Mesendoderm (in vitro differentiated cells): ENCODE measurements around the gene PCGF5.

ENCODE experiments used
- DNase-seq: peaks from one replicate; pipeline ENCODE4 v3.0.0; 2013
- H2AK5ac ChIP-seq: 2 replicates; pipeline ENCODE4 v1.6.1; 2013; ENCODE audit warnings: low read length, inconsistent platforms
- H2BK120ac ChIP-seq: 2 replicates; pipeline ENCODE4 v1.6.1; 2013; ENCODE audit warnings: low read depth, mild to moderate bottlenecking, low read length, moderate library complexity, mixed read lengths
- H2BK15ac ChIP-seq: replicated peaks from 2 replicates; pipeline ENCODE4 v1.6.1; 2013; ENCODE audit warnings: low read depth, mild to moderate bottlenecking, moderate library complexity
- H2BK5ac ChIP-seq: 2 replicates; pipeline ENCODE4 v1.6.1; 2013; ENCODE audit warnings: low read length, inconsistent platforms
- H3K18ac ChIP-seq: 2 replicates; pipeline ENCODE4 v1.6.1; 2013; ENCODE audit warnings: mild to moderate bottlenecking, low read length, mixed read lengths
- H3K23ac ChIP-seq: one replicate; pipeline ENCODE4 v1.6.1; 2013; ENCODE audit warnings: low read length
- H3K27ac ChIP-seq: 2 replicates; pipeline ENCODE4 v1.5.1; 2013; ENCODE audit warnings: low read depth, mild to moderate bottlenecking, inconsistent platforms, low read length, moderate library complexity
- H3K27me3 ChIP-seq: 2 replicates; pipeline ENCODE4 v1.6.1; 2013; ENCODE audit warnings: low read length, control low read depth, mild to moderate bottlenecking, inconsistent platforms; ENCODE audit not compliant: insufficient read depth, poor library complexity
- H3K36me3 ChIP-seq: 2 replicates; pipeline ENCODE4 v1.6.1; 2013; ENCODE audit warnings: low read length, inconsistent platforms; ENCODE audit not compliant: control insufficient read depth, insufficient read depth
- H3K4ac ChIP-seq: one replicate; pipeline ENCODE4 v1.6.1; 2013; ENCODE audit warnings: low read depth, mild to moderate bottlenecking, low read length, moderate library complexity
- H3K4me1 ChIP-seq: 2 replicates; pipeline ENCODE4 v1.6.1; 2013; ENCODE audit warnings: low read depth, low read length, inconsistent platforms; ENCODE audit not compliant: control insufficient read depth
- H3K4me2 ChIP-seq: 2 replicates; pipeline ENCODE4 v1.6.1; 2013; ENCODE audit warnings: low read length
- H3K4me3 ChIP-seq: 2 replicates; pipeline ENCODE4 v1.5.1; 2013; ENCODE audit warnings: mild to moderate bottlenecking, low read length
- H3K56ac ChIP-seq: one replicate; pipeline ENCODE4 v1.6.1; 2013; ENCODE audit warnings: low read length
- H3K79me1 ChIP-seq: 2 replicates; pipeline ENCODE4 v1.6.1; 2013; ENCODE audit warnings: low read length, inconsistent platforms
- H3K79me2 ChIP-seq: 2 replicates; pipeline ENCODE4 v1.6.1; 2013; ENCODE audit warnings: mild to moderate bottlenecking, low read length; ENCODE audit not compliant: control insufficient read depth, insufficient read depth
- H3K9ac ChIP-seq: 2 replicates; pipeline ENCODE4 v1.6.1; 2013; ENCODE audit warnings: low read length, inconsistent platforms
- H4K5ac ChIP-seq: one replicate; pipeline ENCODE4 v1.6.1; 2013; ENCODE audit warnings: low read length
- H4K8ac ChIP-seq: one replicate; pipeline ENCODE4 v1.6.1; 2013; ENCODE audit warnings: low read depth, mild to moderate bottlenecking, control low read depth, low read length, moderate library complexity
- WGBS: extraction: QIAGEN DNeasy Blood & Tissue Kit; methylation state at CpG from one replicate; pipeline ENCODE4 v1.1.7; 2013; ENCODE audit warnings: low lambda C conversion rate, missing lambda C conversion rate; ENCODE audit not compliant: insufficient coverage; ENCODE audit errors: extremely low coverage; 5-methylcytosine and 5-hydroxymethylcytosine counted together

Gene PCGF5

GRCh38 chr10:91311601-91312381 lies 91.3 kb downstream of the PCGF5 start:
- no peak overlapping the region for H4K8ac ChIP-seq
- H3K79me1 ChIP-seq, result no peaks in the 10 kb centered on the region
- H3K36me3 ChIP-seq, result no peaks in the 10 kb centered on the region
- no peak overlapping the region for H2AK5ac ChIP-seq
- no peaks in the 10 kb centered on the region for H3K79me2 ChIP-seq
- no peak overlapping the region for H3K27ac ChIP-seq
- H2BK5ac ChIP-seq, result no peak overlapping the region
- no peak overlapping the region for H4K5ac ChIP-seq
- H2BK15ac ChIP-seq, result no peak overlapping the region
- no peak overlapping the region for H3K4me2 ChIP-seq
- no peak overlapping the region for H2BK120ac ChIP-seq
- no peak for DNase-seq
- no peak overlapping the region for H3K9ac ChIP-seq
- H3K4ac ChIP-seq, result no peak overlapping the region
- H3K18ac ChIP-seq, result no peak overlapping the region
- no peak overlapping the region for H3K4me3 ChIP-seq
- H3K4me1 ChIP-seq, result peaks cover 4% of the 10 kb centered on the region
- no peak overlapping the region for H3K56ac ChIP-seq
- no peak overlapping the region for H3K23ac ChIP-seq
- no peaks in the 10 kb centered on the region for H3K27me3 ChIP-seq

DNA sequence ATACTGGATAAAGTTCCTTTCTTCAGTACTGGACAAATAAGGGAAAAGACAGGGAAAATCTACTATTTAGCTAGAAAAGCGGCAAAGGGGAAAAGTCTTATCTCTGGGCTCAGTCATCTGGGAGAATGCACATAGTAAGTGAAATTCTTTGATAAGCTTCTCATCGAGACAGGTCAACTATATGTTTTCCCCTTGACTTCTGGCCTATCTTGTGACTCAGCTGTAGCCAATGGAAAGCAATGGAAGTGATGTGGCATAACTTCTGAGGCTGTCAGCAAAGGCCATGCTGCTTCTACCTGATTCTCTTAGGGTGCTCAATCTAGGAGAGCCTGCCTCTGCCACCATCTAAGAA lies 91.9 kb downstream of the PCGF5 start:
- Histone ChIP-seq H2BK15ac (no peak overlapping the region), H2BK5ac (no peak overlapping the region), H4K8ac (no peak overlapping the region), H2AK5ac (no peak overlapping the region), H3K56ac (no peak overlapping the region), H3K79me1 (no peaks in the 10 kb centered on the region), H3K27me3 (no peaks in the 10 kb centered on the region), H3K36me3 (no peaks in the 10 kb centered on the region), H4K5ac (no peak overlapping the region), H3K18ac (no peak overlapping the region), H3K79me2 (no peaks in the 10 kb centered on the region), H3K4me3 (no peak overlapping the region), H3K4me2 (no peak overlapping the region), H3K9ac (no peak overlapping the region), H3K4me1 (peaks cover 2% of the 10 kb centered on the region), H2BK120ac (no peak overlapping the region), H3K23ac (no peak overlapping the region), H3K4ac (no peak overlapping the region), H3K27ac (no peak overlapping the region)
- no peak for DNase-seq
- no CpG with 5 or more reads among the region's 2 CpGs for WGBS

DNA sequence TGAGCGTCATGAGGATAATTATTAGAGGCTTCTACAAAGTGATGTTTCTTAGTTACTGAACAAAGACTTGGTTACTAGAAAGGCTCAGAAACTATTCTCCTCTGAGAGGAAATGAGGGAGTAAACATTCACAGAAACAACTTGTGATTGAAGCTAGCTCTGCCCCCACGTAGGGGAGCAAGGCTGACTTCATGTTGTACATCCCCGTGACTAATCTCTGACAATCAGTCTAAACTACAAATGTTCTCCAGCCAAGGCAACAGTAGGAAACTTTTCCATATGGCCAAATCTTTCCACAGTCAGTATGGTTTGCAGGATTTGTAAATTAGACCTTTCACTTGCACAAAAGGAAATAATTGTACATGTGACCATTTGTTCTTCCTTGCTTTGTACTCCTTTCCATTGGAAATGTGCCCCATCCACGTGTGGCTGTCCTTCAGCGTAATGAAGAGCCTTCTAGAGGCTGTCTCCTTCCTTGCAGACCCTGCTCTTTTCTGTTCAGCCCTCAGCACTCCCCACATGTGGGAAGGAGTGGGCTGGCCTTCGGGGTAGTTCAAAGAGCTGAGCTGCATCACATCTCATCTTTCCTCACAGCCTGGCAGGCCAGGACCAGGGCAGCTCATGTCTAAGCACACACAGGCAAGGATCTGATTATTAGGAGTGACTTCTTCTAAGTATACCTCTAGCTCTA lies 93.5 kb downstream of the PCGF5 start:
- H3K36me3 ChIP-seq, result no peaks in the 10 kb centered on the region
- no peak overlapping the region for H3K4ac ChIP-seq
- H3K56ac ChIP-seq, result no peak overlapping the region
- no peaks in the 10 kb centered on the region for H3K4me1 ChIP-seq
- WGBS, result no CpG with 5 or more reads among the region's 6 CpGs
- H4K5ac ChIP-seq, result no peak overlapping the region
- H3K27ac ChIP-seq, result no peak overlapping the region
- no peak overlapping the region for H3K9ac ChIP-seq
- no peaks in the 10 kb centered on the region for H3K79me1 ChIP-seq
- H2BK120ac ChIP-seq, result no peak overlapping the region
- H2BK15ac ChIP-seq, result no peak overlapping the region
- no peak overlapping the region for H3K23ac ChIP-seq
- no peak overlapping the region for H2AK5ac ChIP-seq
- no peaks in the 10 kb centered on the region for H3K79me2 ChIP-seq
- no peak overlapping the region for H3K4me3 ChIP-seq
- H3K27me3 ChIP-seq, result no peaks in the 10 kb centered on the region
- H2BK5ac ChIP-seq, result peak overlapping the region; percentile 22
- no peak overlapping the region for H3K18ac ChIP-seq
- no peak overlapping the region for H4K8ac ChIP-seq
- no peak for DNase-seq
- H3K4me2 ChIP-seq, result no peak overlapping the region

GRCh38 chr10:91316486-91316885 lies 96.0 kb downstream of the PCGF5 start:
- Histone ChIP-seq H3K23ac (no peak overlapping the region), H4K5ac (no peak overlapping the region), H3K4me3 (no peak overlapping the region), H3K56ac (no peak overlapping the region), H2BK15ac (no peak overlapping the region), H3K27ac (no peak overlapping the region), H3K36me3 (no peaks in the 10 kb centered on the region), H2AK5ac (no peak overlapping the region), H3K27me3 (no peaks in the 10 kb centered on the region), H3K9ac (no peak overlapping the region), H2BK120ac (no peak overlapping the region), H3K4me2 (no peak overlapping the region), H3K4me1 (no peaks in the 10 kb centered on the region), H3K79me2 (no peaks in the 10 kb centered on the region), H3K18ac (no peak overlapping the region), H4K8ac (no peak overlapping the region), H2BK5ac (no peak overlapping the region), H3K79me1 (no peaks in the 10 kb centered on the region), H3K4ac (no peak overlapping the region)
- DNase-seq, result no peak
- no CpG with 5 or more reads among the region's 2 CpGs for WGBS

DNA sequence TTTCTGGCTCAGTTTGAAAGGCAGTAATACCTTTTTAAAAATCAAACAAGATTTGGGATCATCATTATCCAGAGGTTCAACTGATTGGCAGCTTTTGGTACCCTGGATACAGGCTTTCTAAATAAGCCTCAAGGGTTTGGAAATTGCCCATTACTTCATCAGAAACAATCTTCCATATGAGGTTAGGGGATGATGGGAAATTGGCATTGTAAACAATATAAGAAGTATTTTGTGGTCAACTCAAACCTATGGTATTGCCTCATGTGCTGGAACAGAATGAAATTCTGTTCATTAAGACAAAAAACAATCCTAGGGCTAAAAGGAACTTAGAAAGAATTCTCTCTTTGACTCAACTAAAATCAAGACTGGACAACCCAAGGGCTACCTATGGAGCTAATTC lies 97.1 kb downstream of the PCGF5 start:
- Histone ChIP-seq H4K5ac (no peak overlapping the region), H3K79me1 (no peaks in the 10 kb centered on the region), H3K4me3 (no peak overlapping the region), H3K23ac (no peak overlapping the region), H3K56ac (no peak overlapping the region), H3K9ac (no peak overlapping the region), H4K8ac (no peak overlapping the region), H3K4me2 (no peak overlapping the region), H2AK5ac (no peak overlapping the region), H3K4ac (no peak overlapping the region), H3K27me3 (no peaks in the 10 kb centered on the region), H3K18ac (no peak overlapping the region), H2BK15ac (no peak overlapping the region), H2BK120ac (no peak overlapping the region), H3K4me1 (no peaks in the 10 kb centered on the region), H3K27ac (no peak overlapping the region), H3K36me3 (no peaks in the 10 kb centered on the region), H3K79me2 (no peaks in the 10 kb centered on the region), H2BK5ac (no peak overlapping the region)
- no peak for DNase-seq

DNA sequence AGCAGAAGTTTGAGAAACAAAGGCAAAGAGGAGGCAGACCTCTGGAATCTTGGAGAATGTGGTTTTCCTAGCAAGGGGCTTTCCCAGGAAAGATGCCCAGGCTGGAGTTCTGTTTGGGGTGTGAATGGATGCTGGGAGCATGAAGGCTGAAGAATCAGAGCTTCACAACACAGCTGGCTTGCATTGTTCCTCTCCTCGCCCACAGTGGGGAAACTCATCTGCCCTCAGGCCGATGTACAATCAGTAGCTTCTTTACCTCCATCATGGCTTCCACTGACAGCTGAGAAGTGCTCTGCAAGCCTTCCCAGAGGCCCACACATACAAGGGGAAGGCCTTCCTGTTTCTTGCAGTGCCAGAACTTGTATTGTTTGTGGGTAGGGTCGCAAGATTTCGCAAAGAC lies 98.9 kb downstream of the PCGF5 start:
- no peaks in the 10 kb centered on the region for H3K4me1 ChIP-seq
- no peak overlapping the region for H2BK15ac ChIP-seq
- H3K4me3 ChIP-seq, result no peak overlapping the region
- no peak overlapping the region for H4K8ac ChIP-seq
- no peaks in the 10 kb centered on the region for H3K79me2 ChIP-seq
- H2BK5ac ChIP-seq, result no peak overlapping the region
- no peak overlapping the region for H3K23ac ChIP-seq
- H3K4me2 ChIP-seq, result no peak overlapping the region
- DNase-seq, result peak; percentile 30
- no peak overlapping the region for H4K5ac ChIP-seq
- no peak overlapping the region for H3K18ac ChIP-seq
- no peak overlapping the region for H2AK5ac ChIP-seq
- no CpG with 5 or more reads among the region's 4 CpGs for WGBS
- H3K79me1 ChIP-seq, result no peaks in the 10 kb centered on the region
- no peak overlapping the region for H3K27ac ChIP-seq
- no peak overlapping the region for H2BK120ac ChIP-seq
- no peaks in the 10 kb centered on the region for H3K27me3 ChIP-seq
- H3K9ac ChIP-seq, result no peak overlapping the region
- H3K36me3 ChIP-seq, result no peaks in the 10 kb centered on the region
- H3K56ac ChIP-seq, result no peak overlapping the region
- no peak overlapping the region for H3K4ac ChIP-seq
